GM12874 (cell line): Measurements from ENCODE around the gene ITSN1.

ENCODE experiments used
- CTCF ChIP-seq: IDR thresholded peaks from 2 replicates; pipeline ENCODE4 v1.5.1; 2011; ENCODE audit warnings: low read depth, mild to moderate bottlenecking, control low read depth, low read length, moderate library complexity; ENCODE audit not compliant: insufficient read depth

Gene ITSN1

GRCh38 chr21:33872881-33873515 is 230.7 kb downstream of the ITSN1 start:
- TF ChIP-seq CTCF, result no peak

- TF ChIP-seq CTCF, result no peak
Measured at GRCh38 chr21:33874161-33874560, 231.9 kb downstream of the ITSN1 start.

GRCh38 chr21:33875026-33875695 is 232.9 kb downstream of the ITSN1 start:
- TF ChIP-seq CTCF, result no peak

- no peak for TF ChIP-seq CTCF
Measured at GRCh38 chr21:33878824-33879223, 236.5 kb downstream of the ITSN1 start.

- no peak for TF ChIP-seq CTCF
Measured at GRCh38 chr21:33880626-33881025, 238.3 kb downstream of the ITSN1 start.

- no peak for TF ChIP-seq CTCF
Measured at GRCh38 chr21:33881689-33882440, 239.6 kb downstream of the ITSN1 start.

GRCh38 chr21:33883118-33883517 is 240.8 kb downstream of the ITSN1 start:
- no peak for TF ChIP-seq CTCF
